ENCODE data around the gene TTC5. TPM values are rescaled to one million over a fixed set of nuclear protein-coding genes. Genes with fewer than 3 reads are reported as not detected.
"Not testable (repeated sequence)": the region's sequence is repeated elsewhere in the genome, so short reads cannot be mapped to it uniquely, and the experiment has no call there.

The TTC5 gene
- total RNA-seq, 1 experiment from 2014 or later = 20.4 TPM

DNA sequence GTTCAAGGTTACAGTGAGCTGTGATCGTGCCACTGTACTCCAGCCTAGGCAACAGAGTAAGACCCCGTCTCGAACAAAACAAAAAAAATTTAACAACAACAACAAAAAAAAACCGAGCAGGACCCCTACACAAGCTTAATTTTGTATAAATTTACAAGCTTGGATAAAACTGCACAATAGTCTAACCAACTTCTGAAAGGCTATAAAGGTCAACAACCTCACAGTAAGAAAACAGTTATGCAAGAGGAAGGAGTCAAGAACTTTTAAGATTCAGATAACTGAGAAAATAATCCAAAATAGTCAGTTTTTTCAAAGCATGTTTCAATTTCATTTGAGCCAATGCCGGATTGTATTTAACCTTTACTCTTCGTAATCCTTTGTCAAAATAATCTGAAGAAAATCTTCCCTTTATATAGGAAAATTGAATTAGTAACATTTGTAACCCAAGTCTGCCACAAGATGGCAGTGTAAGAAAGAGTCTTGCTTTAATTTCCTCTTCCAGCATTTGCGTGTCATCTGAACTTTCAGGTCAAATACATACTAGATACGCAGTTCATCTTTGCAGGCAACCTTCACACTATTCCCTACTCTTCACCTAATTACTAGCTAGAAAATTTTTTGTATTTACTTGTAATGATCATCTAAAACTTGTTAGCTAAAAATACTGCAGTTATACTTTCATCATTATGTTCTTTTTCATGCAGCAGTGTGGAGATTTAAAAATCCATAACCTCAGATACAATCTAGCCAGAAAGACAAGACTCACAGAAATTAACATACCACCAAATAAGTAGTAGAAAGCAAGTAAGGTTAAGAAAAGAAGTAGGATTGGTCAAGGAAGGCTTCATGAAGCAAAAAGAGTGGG, 21.5 kb upstream of the TTC5 start:
- DNase-seq (ENCODE audit: low read depth) = peak; percentile 41
- in situ Hi-C loops (cut with HindIII; ENCODE audit: low pct_unique_long_range_greater_than_20kb, low sequenced_read_pairs) = no loop called here

DNA sequence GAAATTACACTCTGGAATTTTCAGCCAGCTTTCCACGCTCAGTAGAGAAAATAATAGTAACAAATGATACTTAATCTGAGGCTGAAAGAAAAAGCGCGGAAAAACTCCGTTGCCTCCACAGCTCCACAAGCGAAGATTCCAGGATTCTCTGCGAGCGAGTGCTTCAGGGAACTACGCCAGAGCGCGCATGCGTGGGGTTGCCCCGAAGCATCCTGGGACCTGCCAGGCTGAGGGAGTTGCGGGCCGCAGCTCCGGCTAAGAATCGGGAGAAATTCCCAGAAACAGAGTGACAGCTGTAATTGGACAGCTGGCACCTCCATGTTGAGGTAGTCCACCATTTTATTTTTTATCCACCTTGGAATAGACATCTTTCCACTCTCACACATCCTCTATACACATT, 12.0 kb upstream of the TTC5 start:
- in situ Hi-C loops (cut with HindIII; ENCODE audit: low pct_unique_long_range_greater_than_20kb, low sequenced_read_pairs) = no loop called here
- DNase-seq (ENCODE audit: low read depth) = no peak

DNA sequence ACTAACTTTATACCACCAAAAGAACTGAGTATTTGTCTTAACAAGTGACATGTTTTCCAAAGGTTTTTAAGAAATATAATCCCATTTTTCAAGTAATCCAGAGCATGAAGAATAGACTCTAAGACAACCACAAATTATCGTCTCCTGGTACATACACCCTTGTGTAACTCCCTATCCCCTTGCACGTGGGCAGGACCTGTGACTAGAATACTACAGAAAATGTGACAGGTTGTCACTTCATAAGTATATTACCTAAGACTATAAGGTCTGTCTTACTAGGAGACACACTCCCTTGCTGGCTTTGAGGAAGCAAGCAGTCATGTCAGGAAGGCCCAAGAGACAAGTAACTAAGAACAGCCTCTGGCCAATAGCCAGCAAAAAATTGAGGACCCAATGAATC, 8.3 kb upstream of the TTC5 start:
- no peak for DNase-seq (ENCODE audit: low read depth)
- in situ Hi-C loops (cut with HindIII; ENCODE audit: low pct_unique_long_range_greater_than_20kb, low sequenced_read_pairs) = no loop called here

DNA sequence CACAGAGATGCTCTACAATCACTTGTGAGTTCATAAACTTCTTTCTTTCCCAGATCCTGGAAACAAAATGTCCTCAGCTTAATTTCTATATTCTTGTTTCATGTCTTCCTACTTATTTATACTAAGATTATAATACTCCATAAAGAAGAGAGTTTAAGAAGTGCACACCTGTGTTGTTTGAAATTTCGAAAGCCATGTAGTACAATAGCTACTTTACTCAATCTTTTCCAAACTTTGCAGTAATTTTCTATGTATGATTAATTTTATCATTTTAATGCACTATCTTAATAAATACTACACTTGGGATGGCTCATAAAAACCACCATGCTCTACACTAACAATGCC, 300 bp upstream of the TTC5 start:
- no peak for DNase-seq (ENCODE audit: low read depth)

DNA sequence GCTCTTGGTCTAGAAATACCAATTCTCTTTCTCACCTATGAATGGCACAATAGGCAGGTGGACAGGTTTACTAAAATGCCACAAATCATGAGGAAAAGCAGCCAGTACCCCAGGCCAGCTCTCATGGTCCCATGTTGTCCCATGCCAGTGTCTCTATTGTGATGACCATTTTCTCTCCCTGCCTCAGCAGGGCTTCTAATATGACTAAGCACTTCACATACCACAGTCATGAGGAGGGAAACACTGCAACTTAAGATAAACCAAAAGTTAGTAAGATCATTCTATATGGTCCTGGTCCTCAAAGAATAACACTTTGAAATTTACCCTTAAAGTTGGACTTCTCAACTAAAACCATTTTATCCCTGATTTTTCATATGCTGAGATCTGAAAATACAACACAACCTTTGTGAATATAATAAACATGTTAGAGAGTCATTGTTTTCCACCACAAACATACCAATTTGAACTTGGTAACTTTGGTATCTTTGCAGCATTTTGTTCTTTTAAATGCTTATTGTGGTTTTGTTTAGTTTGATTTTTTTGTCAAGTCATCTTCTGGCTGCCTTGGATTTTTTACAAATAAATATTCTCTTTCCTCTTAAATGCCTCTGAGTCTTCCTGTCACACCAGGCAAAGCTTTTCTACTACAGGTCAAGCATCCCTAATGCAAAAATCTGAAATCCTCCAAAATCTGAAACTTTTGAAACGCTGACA, 3.6 kb downstream of the TTC5 start:
- in situ Hi-C loops (cut with HindIII; ENCODE audit: low pct_unique_long_range_greater_than_20kb, low sequenced_read_pairs) = no loop called here
- no peak for DNase-seq (ENCODE audit: low read depth)

More for the DNA sequence above, 300 bp upstream of the TTC5 start:
- in situ Hi-C loops (cut with HindIII; ENCODE audit: low pct_unique_long_range_greater_than_20kb, low sequenced_read_pairs) = no loop called here

DNA sequence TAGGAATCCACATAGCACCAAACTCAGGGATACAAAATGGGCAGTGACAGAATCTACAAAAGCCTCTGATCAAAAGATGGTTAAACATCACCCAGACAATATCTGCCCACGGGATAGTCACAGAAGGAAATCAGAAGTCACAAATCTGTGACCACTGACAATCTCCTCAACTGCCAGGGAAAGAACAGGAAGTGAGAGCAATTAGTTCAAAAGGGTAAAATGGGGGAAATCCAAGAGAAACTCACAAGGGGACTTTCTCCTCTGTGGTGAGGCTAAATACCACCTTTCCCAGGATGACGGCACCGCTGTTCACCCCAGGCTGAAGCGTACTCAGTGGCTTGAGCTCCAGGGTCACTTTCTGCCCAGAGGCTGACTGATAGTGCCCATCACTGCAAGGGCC, 10.7 kb downstream of the TTC5 start:
- DNase-seq (ENCODE audit: low read depth) = peak; percentile 30
- in situ Hi-C loops (cut with HindIII; ENCODE audit: low pct_unique_long_range_greater_than_20kb, low sequenced_read_pairs) = no loop called here

DNA sequence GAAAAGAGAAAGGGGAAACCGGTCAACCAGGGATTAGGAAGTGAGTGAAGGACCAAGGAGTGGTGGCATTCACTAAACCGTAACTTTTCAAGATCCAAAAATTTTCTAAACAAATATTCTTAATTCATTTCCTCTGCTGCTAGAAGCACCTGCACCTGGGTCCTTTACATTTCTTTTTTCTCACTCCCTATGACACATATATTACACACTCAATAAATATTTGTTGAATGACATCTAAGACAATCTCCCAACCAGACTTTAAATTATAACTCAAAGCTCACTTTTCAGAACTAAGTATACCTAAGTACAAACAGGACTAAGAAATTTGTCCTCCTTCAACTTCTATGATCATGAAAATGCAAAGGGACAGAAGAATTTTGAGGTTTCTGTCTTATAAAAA, 11.1 kb downstream of the TTC5 start:
- in situ Hi-C loops (cut with HindIII; ENCODE audit: low pct_unique_long_range_greater_than_20kb, low sequenced_read_pairs) = no loop called here
- no peak for DNase-seq (ENCODE audit: low read depth)

DNA sequence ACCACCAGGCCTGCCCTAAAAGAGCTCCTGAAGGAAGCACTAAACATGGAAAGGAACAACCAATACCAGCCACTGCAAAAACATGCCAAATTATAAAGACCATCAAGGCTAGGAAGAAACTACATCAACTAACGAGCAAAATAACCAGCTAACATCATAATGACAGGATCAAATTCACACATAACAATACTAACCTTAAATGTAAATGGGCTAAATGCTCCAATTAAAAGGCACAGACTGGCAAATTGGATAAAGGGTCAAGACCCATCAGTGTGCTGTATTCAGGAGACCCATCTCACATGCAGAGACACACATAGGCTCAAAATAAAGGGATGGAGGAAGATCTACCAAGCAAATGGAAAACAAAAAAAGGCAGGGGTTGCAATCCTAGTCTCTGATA, 23.8 kb downstream of the TTC5 start:
- DNase-seq (ENCODE audit: low read depth); in situ Hi-C loops (cut with HindIII; ENCODE audit: low pct_unique_long_range_greater_than_20kb, low sequenced_read_pairs): not testable (repeated sequence)

DNA sequence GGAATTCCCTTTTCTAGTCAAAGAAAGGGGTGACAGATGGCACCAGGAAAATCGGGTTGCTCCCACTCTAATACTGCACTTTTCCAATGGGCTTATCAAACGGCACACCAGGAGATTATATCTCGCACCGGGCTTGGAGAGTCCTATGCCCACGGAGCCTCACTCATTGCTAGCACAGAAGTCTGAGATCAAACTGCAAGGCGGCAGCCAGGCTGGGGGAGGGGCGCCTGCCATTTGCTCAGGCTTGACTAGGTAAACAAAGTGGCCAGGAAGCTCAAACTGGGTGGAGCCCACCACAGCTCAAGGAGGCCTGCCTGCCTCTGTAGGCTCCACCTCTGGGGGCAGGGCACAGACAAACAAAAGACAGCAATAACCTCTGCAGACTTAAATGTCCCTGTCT, 25.5 kb downstream of the TTC5 start:
- DNase-seq (ENCODE audit: low read depth) = peak; percentile 70
- in situ Hi-C loops (cut with HindIII; ENCODE audit: low pct_unique_long_range_greater_than_20kb, low sequenced_read_pairs) = not testable (repeated sequence)

DNA sequence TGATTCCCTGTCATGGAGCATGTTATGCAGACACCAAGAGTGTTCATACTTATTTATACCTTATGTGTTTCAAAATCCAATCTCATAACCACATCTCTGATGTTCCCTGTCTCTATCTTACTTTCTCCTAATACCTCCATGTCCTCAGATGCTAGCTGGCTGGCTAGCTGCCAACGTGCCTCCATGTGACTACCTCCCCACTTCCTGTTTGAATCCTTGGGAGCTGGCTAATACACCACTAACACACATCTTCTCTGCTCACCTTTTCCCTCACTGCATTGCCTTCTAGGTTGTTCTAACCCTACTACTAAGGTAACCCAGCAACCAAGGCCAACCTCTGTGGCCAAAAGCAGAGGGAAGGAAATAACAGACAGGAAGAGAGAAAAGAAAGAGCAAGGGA, 27.3 kb downstream of the TTC5 start:
- in situ Hi-C loops (cut with HindIII; ENCODE audit: low pct_unique_long_range_greater_than_20kb, low sequenced_read_pairs) = no loop called here
- no peak for DNase-seq (ENCODE audit: low read depth)

DNA sequence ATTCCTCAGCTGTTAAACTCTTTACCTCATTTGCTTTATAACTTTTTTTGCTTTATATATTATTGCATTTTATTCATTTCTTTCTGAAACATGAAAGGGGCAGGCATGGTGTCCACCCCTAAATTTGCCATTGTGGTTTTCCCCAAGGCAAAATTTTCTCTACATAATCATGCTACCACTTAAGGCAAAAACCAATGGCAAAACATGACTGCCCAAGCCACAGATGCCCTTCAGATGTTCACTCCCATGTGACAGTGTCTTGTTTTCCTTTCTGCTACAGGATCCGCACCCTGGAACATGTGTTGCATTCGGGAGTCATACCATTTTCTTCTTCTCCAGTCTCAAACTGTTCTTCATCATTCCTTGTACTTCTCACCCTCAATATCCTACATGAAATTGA, 28.3 kb downstream of the TTC5 start:
- DNase-seq (ENCODE audit: low read depth) = no peak
- in situ Hi-C loops (cut with HindIII; ENCODE audit: low pct_unique_long_range_greater_than_20kb, low sequenced_read_pairs) = no loop called here

DNA sequence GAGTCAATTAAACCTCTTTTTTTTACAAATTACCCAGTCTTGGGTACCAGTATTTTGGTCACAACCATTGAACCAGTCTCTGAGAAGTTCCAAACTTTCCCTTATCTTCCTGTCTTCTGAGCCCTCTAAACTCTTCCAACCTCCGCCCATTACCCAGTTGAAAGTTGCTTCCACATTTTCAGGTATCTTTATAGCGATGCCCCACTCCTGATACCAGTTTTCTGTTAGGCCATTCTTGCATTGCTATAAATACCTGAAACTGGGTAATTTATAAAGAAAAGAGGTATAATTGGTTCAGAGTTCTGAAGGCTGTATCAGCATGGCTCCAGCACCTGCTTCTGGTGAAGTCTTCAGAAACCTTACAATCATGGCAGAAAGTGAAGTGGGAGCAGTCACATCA, 31.7 kb downstream of the TTC5 start:
- DNase-seq (ENCODE audit: low read depth) = no peak
- in situ Hi-C loops (cut with HindIII; ENCODE audit: low pct_unique_long_range_greater_than_20kb, low sequenced_read_pairs) = no loop called here

DNA sequence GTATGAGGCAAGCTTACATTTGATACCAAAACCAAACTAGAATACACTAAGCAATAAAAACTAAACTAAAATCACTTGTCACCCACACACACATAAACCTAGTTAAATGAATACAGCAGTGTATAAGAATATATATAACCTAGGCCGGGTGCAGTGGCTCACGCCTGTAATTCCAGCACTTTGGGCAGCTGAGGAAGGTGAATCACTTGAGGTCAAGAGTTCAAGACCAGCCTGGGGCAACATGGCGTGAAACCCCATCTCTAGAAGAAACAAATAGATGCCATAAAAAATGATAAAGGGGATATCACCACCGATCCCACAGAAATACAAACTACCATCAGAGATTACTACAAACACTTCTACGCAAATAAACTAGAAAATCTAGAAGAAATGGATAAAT, 41.4 kb downstream of the TTC5 start:
- DNase-seq (ENCODE audit: low read depth); in situ Hi-C loops (cut with HindIII; ENCODE audit: low pct_unique_long_range_greater_than_20kb, low sequenced_read_pairs): not testable (repeated sequence)

DNA sequence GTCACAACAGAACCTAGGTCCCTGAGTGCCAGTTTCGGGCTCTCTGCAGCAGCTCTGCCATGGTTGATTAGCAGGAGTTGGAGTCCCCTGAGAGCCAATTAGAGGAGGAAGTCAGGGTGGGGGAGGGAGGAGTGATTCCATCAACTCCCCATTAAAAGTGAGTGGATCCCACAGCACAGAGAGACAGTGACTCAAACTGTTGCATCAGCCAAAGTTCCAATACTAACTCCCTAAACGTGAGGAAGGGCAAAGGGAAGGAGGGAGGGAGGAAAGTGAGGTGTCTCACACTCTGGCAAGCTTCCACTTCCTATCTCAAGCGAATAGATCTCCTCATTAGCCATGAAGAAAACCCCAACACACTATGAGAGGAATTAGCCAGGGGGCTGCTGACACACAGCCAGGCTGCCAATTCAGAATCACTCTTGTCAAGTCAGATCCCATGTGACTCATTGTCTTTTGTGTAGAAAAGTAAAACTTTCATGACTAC, 43.1 kb downstream of the TTC5 start:
- peak; percentile 30 for DNase-seq (ENCODE audit: low read depth)
- in situ Hi-C loops (cut with HindIII; ENCODE audit: low pct_unique_long_range_greater_than_20kb, low sequenced_read_pairs) = no loop called here

DNA sequence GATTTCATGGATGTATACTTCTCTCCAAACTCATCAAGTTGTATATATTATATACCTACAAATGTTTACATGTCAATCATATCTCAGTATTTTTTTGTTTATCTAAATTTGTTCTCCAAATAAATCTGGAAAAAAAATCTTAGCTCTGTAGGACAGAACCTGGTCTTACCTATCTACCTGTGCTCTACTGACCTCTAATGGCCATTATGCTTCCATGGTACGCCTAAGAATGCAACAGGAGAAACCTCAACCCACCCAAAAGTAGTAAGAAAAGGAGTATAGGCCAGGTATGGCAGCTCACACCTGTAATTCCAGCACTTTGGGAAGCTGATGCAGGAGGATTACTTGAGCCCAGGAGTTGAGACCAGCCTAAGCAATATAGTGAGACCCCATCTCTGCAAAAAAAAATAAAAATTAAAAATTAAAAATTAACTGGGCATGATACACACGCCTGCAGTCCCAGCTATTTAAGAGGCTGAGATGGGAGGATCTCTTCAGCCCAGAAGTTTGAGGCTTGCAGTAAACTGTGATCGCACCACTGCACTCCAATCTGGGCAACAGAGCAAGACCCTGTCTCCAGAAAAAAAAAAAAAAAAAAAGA, 58.0 kb downstream of the TTC5 start:
- in situ Hi-C loops (cut with HindIII; ENCODE audit: low pct_unique_long_range_greater_than_20kb, low sequenced_read_pairs) = no loop called here

More for the DNA sequence above, 58.0 kb downstream of the TTC5 start:
- no peak for DNase-seq (ENCODE audit: low read depth)

Other genes with a start within 250 kb of the TTC5 start
- gene OR4L1, start 245.9 kb downstream of the TTC5 start, total RNA-seq (2014; rRNA removed; shearing (Covaris generic); ENCODE audit: low replicate concordance) = not detected in 2 replicates
- not detected in 2 replicates for gene OR4K17, start 195.2 kb downstream of the TTC5 start, total RNA-seq (2014; rRNA removed; shearing (Covaris generic); ENCODE audit: low replicate concordance)
- not detected in 2 replicates for gene OR4N5, start 167.1 kb downstream of the TTC5 start, total RNA-seq (2014; rRNA removed; shearing (Covaris generic); ENCODE audit: low replicate concordance)
- not detected in 2 replicates for gene OR11G2, start 115.1 kb downstream of the TTC5 start, total RNA-seq (2014; rRNA removed; shearing (Covaris generic); ENCODE audit: low replicate concordance)
- gene OR11H6, start 82.2 kb downstream of the TTC5 start, total RNA-seq (2014; rRNA removed; shearing (Covaris generic); ENCODE audit: low replicate concordance) = not detected in 2 replicates
- not detected in 2 replicates for gene OR11H7, start 77.0 kb downstream of the TTC5 start, total RNA-seq (2014; rRNA removed; shearing (Covaris generic); ENCODE audit: low replicate concordance)
- not detected in 2 replicates for gene OR11H4, start 66.7 kb downstream of the TTC5 start, total RNA-seq (2014; rRNA removed; shearing (Covaris generic); ENCODE audit: low replicate concordance)
- gene CCNB1IP1, start 27.3 kb upstream of the TTC5 start, total RNA-seq (2014; rRNA removed; shearing (Covaris generic); ENCODE audit: low replicate concordance) = 58.6 and 79.1 TPM in 2 replicates
- gene PARP2, start 37.7 kb upstream of the TTC5 start, total RNA-seq (2014; rRNA removed; shearing (Covaris generic); ENCODE audit: low replicate concordance) = 6.0 and 13.7 TPM in 2 replicates
- gene TEP1, start 107.5 kb upstream of the TTC5 start, total RNA-seq (2014; rRNA removed; shearing (Covaris generic); ENCODE audit: low replicate concordance) = 3.7 and 13.5 TPM in 2 replicates
- gene KLHL33, start 130.2 kb upstream of the TTC5 start, total RNA-seq (2014; rRNA removed; shearing (Covaris generic); ENCODE audit: low replicate concordance) = not detected in 2 replicates
- 53.3 and 53.9 TPM in 2 replicates for gene OSGEP, start 148.9 kb upstream of the TTC5 start, total RNA-seq (2014; rRNA removed; shearing (Covaris generic); ENCODE audit: low replicate concordance)
- 171 and 222 TPM in 2 replicates for gene APEX1, start 149.3 kb upstream of the TTC5 start, total RNA-seq (2014; rRNA removed; shearing (Covaris generic); ENCODE audit: low replicate concordance)
- 36.1 and 46.9 TPM in 2 replicates for gene PIP4P1, start 155.5 kb upstream of the TTC5 start, total RNA-seq (2014; rRNA removed; shearing (Covaris generic); ENCODE audit: low replicate concordance)
- 35.2 and 79.3 TPM in 2 replicates for gene PNP, start 163.5 kb upstream of the TTC5 start, total RNA-seq (2014; rRNA removed; shearing (Covaris generic); ENCODE audit: low replicate concordance)
- not detected in 2 replicates for gene RNASE10, start 199.6 kb upstream of the TTC5 start, total RNA-seq (2014; rRNA removed; shearing (Covaris generic); ENCODE audit: low replicate concordance)